ENCODE data around the gene ARMH3. TPM values are rescaled to one million over a fixed set of nuclear protein-coding genes. Genes with fewer than 3 reads are reported as not detected.

Gene ARMH3
- total and polyA plus RNA-seq, 2 experiments from 2014 or later = 8.7 to 11.1 TPM

GRCh38 chr10:101839002-101839401, 217.0 kb downstream of the ARMH3 start:
- TF ChIP-seq JUNB (IDR thresholded peaks at IDR 0.05; ENCODE audit: unreplicated experiment) (no peak), ZNF331 (CRISPR knock-in tag; IDR thresholded peaks at IDR 0.05; ENCODE audit: low read depth) (no peak), EZH2phosphoT487 (IDR thresholded peaks at IDR 0.05; ENCODE audit: unreplicated experiment) (no peak), POLR2AphosphoS5 (IDR thresholded peaks at IDR 0.05; ENCODE audit: low read depth) (no peak), ZNF114 (CRISPR knock-in tag; IDR thresholded peaks at IDR 0.05) (no peak), EZH2 (IDR thresholded peaks at IDR 0.05; ENCODE audit: low read depth, unreplicated experiment) (no peak), ZNF462 (CRISPR knock-in tag; IDR thresholded peaks at IDR 0.05) (no peak)
- TF ChIP-seq, protein P1, sequence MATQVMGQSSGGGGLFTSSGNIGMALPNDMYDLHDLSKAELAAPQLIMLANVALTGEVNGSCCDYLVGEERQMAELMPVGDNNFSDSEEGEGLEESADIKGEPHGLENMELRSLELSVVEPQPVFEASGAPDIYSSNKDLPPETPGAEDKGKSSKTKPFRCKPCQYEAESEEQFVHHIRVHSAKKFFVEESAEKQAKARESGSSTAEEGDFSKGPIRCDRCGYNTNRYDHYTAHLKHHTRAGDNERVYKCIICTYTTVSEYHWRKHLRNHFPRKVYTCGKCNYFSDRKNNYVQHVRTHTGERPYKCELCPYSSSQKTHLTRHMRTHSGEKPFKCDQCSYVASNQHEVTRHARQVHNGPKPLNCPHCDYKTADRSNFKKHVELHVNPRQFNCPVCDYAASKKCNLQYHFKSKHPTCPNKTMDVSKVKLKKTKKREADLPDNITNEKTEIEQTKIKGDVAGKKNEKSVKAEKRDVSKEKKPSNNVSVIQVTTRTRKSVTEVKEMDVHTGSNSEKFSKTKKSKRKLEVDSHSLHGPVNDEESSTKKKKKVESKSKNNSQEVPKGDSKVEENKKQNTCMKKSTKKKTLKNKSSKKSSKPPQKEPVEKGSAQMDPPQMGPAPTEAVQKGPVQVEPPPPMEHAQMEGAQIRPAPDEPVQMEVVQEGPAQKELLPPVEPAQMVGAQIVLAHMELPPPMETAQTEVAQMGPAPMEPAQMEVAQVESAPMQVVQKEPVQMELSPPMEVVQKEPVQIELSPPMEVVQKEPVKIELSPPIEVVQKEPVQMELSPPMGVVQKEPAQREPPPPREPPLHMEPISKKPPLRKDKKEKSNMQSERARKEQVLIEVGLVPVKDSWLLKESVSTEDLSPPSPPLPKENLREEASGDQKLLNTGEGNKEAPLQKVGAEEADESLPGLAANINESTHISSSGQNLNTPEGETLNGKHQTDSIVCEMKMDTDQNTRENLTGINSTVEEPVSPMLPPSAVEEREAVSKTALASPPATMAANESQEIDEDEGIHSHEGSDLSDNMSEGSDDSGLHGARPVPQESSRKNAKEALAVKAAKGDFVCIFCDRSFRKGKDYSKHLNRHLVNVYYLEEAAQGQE (IDR thresholded peaks at IDR 0.05; ENCODE audit: unreplicated experiment) = no peak
- Histone ChIP-seq H3K36me3 (ENCODE audit: insufficient read depth) (no peaks in the 10 kb centered on the region), H3K4me1 (ENCODE audit: insufficient read depth) (peaks cover 13% of the 10 kb centered on the region), H3K4me2 (peak overlapping the region; percentile 99), H2AFZ (peak overlapping the region; percentile 96; the same call in 1 of the 2 replicates), H3K9me2 (ENCODE audit: insufficient read depth) (no peaks in the 10 kb centered on the region), H3K27ac (ENCODE audit: low read depth) (no peak overlapping the region), H3F3A (replicated peaks; ENCODE audit: low read depth) (peaks cover 6% of the 10 kb centered on the region; the same call in 1 of the 2 replicates), H4K20me1 (replicated peaks; ENCODE audit: insufficient read depth) (peaks cover 6% of the 10 kb centered on the region; the same call in 1 of the 2 replicates), H3K27me3 (ENCODE audit: insufficient read depth) (peaks cover 19% of the 10 kb centered on the region), H3K4me3 (peak overlapping the region; percentile 91), H3K79me2 (replicated peaks; ENCODE audit: insufficient read depth) (no peaks in the 10 kb centered on the region)
- no peak overlapping the region for H3K27ac Mint-ChIP-seq
- no peaks in the 10 kb centered on the region; the same call in 2 of the 3 replicates for H3K9me3 Mint-ChIP-seq
- H3K36me3 Mint-ChIP-seq (ENCODE audit: low read depth) = no peaks in the 10 kb centered on the region
- no peak for ATAC-seq
- peaks cover 41% of the 10 kb centered on the region for H3K27me3 Mint-ChIP-seq (ENCODE audit: insufficient read depth, low read depth, poor library complexity)
- H3K4me1 Mint-ChIP-seq = peaks cover 47% of the 10 kb centered on the region
- H3K4me3 Mint-ChIP-seq = peak overlapping the region; percentile 84
- no peak for DNase-seq (ENCODE audit: low spot score)
